Measurements from ENCODE around the gene BPIFA3. TPM values are rescaled to one million over a fixed set of nuclear protein-coding genes. Genes with fewer than 3 reads are reported as not detected.
A peak's percentile ranks its signal among the peaks of the same experiment; 100 is the strongest.

BPIFA3 gene
- not detected for total RNA-seq
- long read RNA-seq = 0 reads

- Histone ChIP-seq H3K4me3 (no peak within 1 kb of the TSS), H3K36me3 (no peaks in the 10 kb centered on the region), H3K4me1 (no peaks in the 10 kb centered on the region), H3K9me3 (no peaks in the 10 kb centered on the region), H3K27me3 (ENCODE audit: low read depth) (peaks cover 10% of the 10 kb centered on the region), H3K27ac (no peak within 1 kb of the TSS)
- no peak for TF ChIP-seq CTCF (IDR thresholded peaks at IDR 0.05)
- peak in 1 of 2 donors; percentile 25 for ATAC-seq
- intact Hi-C loops (cut with DNase I) = no loop called here
- DNase-seq = no peak
These were observed at the start of gene BPIFA3 for GRCh38 chr20:33217052-33217451. Gene BPIFA3, plus strand, starts transcription at chr20:33217352. Its CDS starts 185 bp downstream, at chr20:33217537.

GRCh38 chr20:33167859-33168258 lies 49.3 kb upstream of the BPIFA3 start, which contains the start of gene BPIFA2:
Gene BPIFA2, plus strand, starts transcription at chr20:33168159. Its CDS starts 987 bp downstream, at chr20:33169146.
- Histone ChIP-seq H3K27ac (no peak within 1 kb of the TSS), H3K4me1 (no peaks in the 10 kb centered on the region), H3K4me3 (no peak within 1 kb of the TSS), H3K36me3 (no peaks in the 10 kb centered on the region), H3K9me3 (peaks cover 8% of the 10 kb centered on the region), H3K27me3 (ENCODE audit: low read depth) (no peaks in the 10 kb centered on the region)
- ATAC-seq = no peak
- intact Hi-C loops (cut with DNase I) = no loop called here
- no peak for DNase-seq
- no peak for TF ChIP-seq CTCF (IDR thresholded peaks at IDR 0.05)

- Histone ChIP-seq H3K4me1 (no peaks in the 10 kb centered on the region), H3K9me3 (peaks cover 8% of the 10 kb centered on the region), H3K27ac (no peak overlapping the region), H3K36me3 (no peaks in the 10 kb centered on the region), H3K4me3 (no peak overlapping the region), H3K27me3 (ENCODE audit: low read depth) (no peaks in the 10 kb centered on the region)
- ATAC-seq (no peak), DNase-seq (no peak)
- intact Hi-C loops (cut with DNase I) = no loop called here
- TF ChIP-seq CTCF (IDR thresholded peaks at IDR 0.05) = peak; percentile 36
These were observed 47.9 kb upstream of the BPIFA3 start for GRCh38 chr20:33169176-33169794.

GRCh38 chr20:33172781-33173180 lies 44.4 kb upstream of the BPIFA3 start:
- TF ChIP-seq CTCF (IDR thresholded peaks at IDR 0.05) = no peak
- Histone ChIP-seq H3K4me3 (no peak overlapping the region), H3K36me3 (no peaks in the 10 kb centered on the region), H3K27ac (no peak overlapping the region), H3K4me1 (no peaks in the 10 kb centered on the region), H3K9me3 (peaks cover 8% of the 10 kb centered on the region), H3K27me3 (ENCODE audit: low read depth) (no peaks in the 10 kb centered on the region)
- DNase-seq = no peak
- ATAC-seq = no peak
- intact Hi-C loops (cut with DNase I) = no loop called here

GRCh38 chr20:33175123-33175522 lies 42.0 kb upstream of the BPIFA3 start:
- no peak for TF ChIP-seq CTCF (IDR thresholded peaks at IDR 0.05)
- no peak for DNase-seq
- no peak for ATAC-seq
- intact Hi-C loops (cut with DNase I) = no loop called here
- no peaks in the 10 kb centered on the region for H3K36me3 ChIP-seq
- H3K4me3 ChIP-seq = no peak overlapping the region
- H3K27ac ChIP-seq = no peak overlapping the region
- H3K9me3 ChIP-seq = no peaks in the 10 kb centered on the region
- no peaks in the 10 kb centered on the region for H3K27me3 ChIP-seq (ENCODE audit: low read depth)
- no peaks in the 10 kb centered on the region for H3K4me1 ChIP-seq
